ENCODE results near the gene NCOA1. TPM values are rescaled to one million over a fixed set of nuclear protein-coding genes. Genes with fewer than 3 reads are reported as not detected.

Gene NCOA1
- total RNA-seq, 2 experiments from 2014 or later, result 35.5 to 40.6 TPM

GRCh38 chr2:24771061-24771460 is 280.0 kb downstream of the NCOA1 start:
- Histone ChIP-seq H3K27me3 (ENCODE audit: control insufficient read depth in 1 of 2, insufficient read depth in 2 of 2, low read length in 2 of 2) (no peaks in the 10 kb centered on the region), H3K4me3 (ENCODE audit: low read length) (no peak overlapping the region), H3K27ac (ENCODE audit: low read depth in 1 of 2, low read length in 2 of 2) (no peak overlapping the region), H3K36me3 (ENCODE audit: insufficient read depth, low read length) (peaks cover 20% of the 10 kb centered on the region), H3K4me1 (ENCODE audit: insufficient read depth, low read length) (no peaks in the 10 kb centered on the region), H3K9me3 (ENCODE audit: control insufficient read depth in 1 of 2, insufficient read depth in 1 of 2, low read length in 2 of 2) (no peaks in the 10 kb centered on the region)
- Mint-ChIP-seq H3K4me3 (no peak overlapping the region), H3K4me1 (ENCODE audit: low read depth) (no peaks in the 10 kb centered on the region), H3K27ac (no peak overlapping the region), H3K9me3 (no peaks in the 10 kb centered on the region), H3K36me3 (ENCODE audit: low read depth) (peaks cover 39% of the 10 kb centered on the region), H3K27me3 (no peaks in the 10 kb centered on the region)
- intact Hi-C loops (cut with DNase I, micrococcal nuclease), result no loop called here
- DNase-seq, result no peak
- ChIA-PET POLR2A (no interaction called here), CTCF (no interaction called here)
- no peak for TF ChIP-seq CTCF (IDR thresholded peaks at IDR 0.05)
- no peak for ATAC-seq (ENCODE audit: poor library complexity)

GRCh38 chr2:24771764-24772586 is 280.9 kb downstream of the NCOA1 start:
- H3K27ac Mint-ChIP-seq, result no peak overlapping the region
- no peaks in the 10 kb centered on the region for H3K9me3 Mint-ChIP-seq
- H3K27me3 ChIP-seq (ENCODE audit: control insufficient read depth in 1 of 2, insufficient read depth in 2 of 2, low read length in 2 of 2), result no peaks in the 10 kb centered on the region
- H3K4me1 Mint-ChIP-seq (ENCODE audit: low read depth), result no peaks in the 10 kb centered on the region
- no peak for TF ChIP-seq CTCF (IDR thresholded peaks at IDR 0.05)
- peaks cover 30% of the 10 kb centered on the region for H3K36me3 Mint-ChIP-seq (ENCODE audit: low read depth)
- no peak overlapping the region for H3K4me3 Mint-ChIP-seq
- H3K4me3 ChIP-seq (ENCODE audit: low read length), result no peak overlapping the region
- H3K4me1 ChIP-seq (ENCODE audit: insufficient read depth, low read length), result no peaks in the 10 kb centered on the region
- intact Hi-C loops (cut with DNase I, micrococcal nuclease), result no loop called here
- ATAC-seq (ENCODE audit: poor library complexity) (no peak), DNase-seq (no peak)
- no peak overlapping the region for H3K27ac ChIP-seq (ENCODE audit: low read depth in 1 of 2, low read length in 2 of 2)
- peaks cover 20% of the 10 kb centered on the region for H3K36me3 ChIP-seq (ENCODE audit: insufficient read depth, low read length)
- H3K9me3 ChIP-seq (ENCODE audit: control insufficient read depth in 1 of 2, insufficient read depth in 1 of 2, low read length in 2 of 2), result no peaks in the 10 kb centered on the region
- ChIA-PET CTCF (interaction anchor here (0.7 kb wide), 1 partner anchor 14 kb away, joined by 3 read pairs; no protein-coding TSS in a partner anchor), POLR2A (no interaction called here)
- H3K27me3 Mint-ChIP-seq, result no peaks in the 10 kb centered on the region

GRCh38 chr2:24774373-24774772 is 283.3 kb downstream of the NCOA1 start:
- peaks cover 3% of the 10 kb centered on the region for H3K36me3 ChIP-seq (ENCODE audit: insufficient read depth, low read length)
- no peak overlapping the region for H3K27ac ChIP-seq (ENCODE audit: low read depth in 1 of 2, low read length in 2 of 2)
- no peaks in the 10 kb centered on the region for H3K9me3 Mint-ChIP-seq
- intact Hi-C loops (cut with DNase I, micrococcal nuclease), result no loop called here
- no peaks in the 10 kb centered on the region for H3K27me3 Mint-ChIP-seq
- TF ChIP-seq CTCF (IDR thresholded peaks at IDR 0.05), result no peak
- no peaks in the 10 kb centered on the region for H3K9me3 ChIP-seq (ENCODE audit: control insufficient read depth in 1 of 2, insufficient read depth in 1 of 2, low read length in 2 of 2)
- ChIA-PET CTCF (no interaction called here), POLR2A (interaction anchor here (1.1 kb wide), 1 partner anchor 19 kb away, joined by 4 read pairs; the partner anchor contains the start of genes CENPO and PTRHD1)
- ATAC-seq (ENCODE audit: poor library complexity), result no peak
- no peak overlapping the region for H3K27ac Mint-ChIP-seq
- H3K4me1 Mint-ChIP-seq (ENCODE audit: low read depth), result no peaks in the 10 kb centered on the region
- H3K27me3 ChIP-seq (ENCODE audit: control insufficient read depth in 1 of 2, insufficient read depth in 2 of 2, low read length in 2 of 2), result no peaks in the 10 kb centered on the region
- H3K4me1 ChIP-seq (ENCODE audit: insufficient read depth, low read length), result no peaks in the 10 kb centered on the region
- no peak overlapping the region for H3K4me3 ChIP-seq (ENCODE audit: low read length)
- DNase-seq, result no peak
- peaks cover 11% of the 10 kb centered on the region for H3K36me3 Mint-ChIP-seq (ENCODE audit: low read depth)
- no peak overlapping the region for H3K4me3 Mint-ChIP-seq

Data from CD4-positive, alpha-beta T cell (primary cell).